HG03139 (cell line): ENCODE measurements around the gene RPTOR.
"Not testable (repeated sequence)": the region's sequence is repeated elsewhere in the genome, so short reads cannot be mapped to it uniquely, and the experiment has no call there.

ENCODE experiments used
- ATAC-seq: cut with Tn5 transposase; IDR thresholded peaks from one replicate; pipeline ENCODE4 v1.9.1; 2021; ENCODE audit not compliant: unreplicated experiment

The RPTOR gene

GRCh38 chr17:80803451-80804428 is 259.1 kb downstream of the RPTOR start:
- no peak for ATAC-seq

- ATAC-seq: no peak
Measured at GRCh38 chr17:80804466-80804865, 259.8 kb downstream of the RPTOR start.

GRCh38 chr17:80805032-80805751 is 260.6 kb downstream of the RPTOR start:
- ATAC-seq: no peak

GRCh38 chr17:80807014-80807413 is 262.4 kb downstream of the RPTOR start:
- ATAC-seq: no peak

GRCh38 chr17:80807882-80808281 is 263.2 kb downstream of the RPTOR start:
- no peak for ATAC-seq

- ATAC-seq: no peak
Measured at GRCh38 chr17:80811181-80812105, 266.8 kb downstream of the RPTOR start.

GRCh38 chr17:80812362-80813088 is 267.9 kb downstream of the RPTOR start:
- ATAC-seq: no peak

- no peak for ATAC-seq
Measured at GRCh38 chr17:80813318-80813717, 268.7 kb downstream of the RPTOR start.

- ATAC-seq: no peak
Measured at GRCh38 chr17:80814491-80814890, 269.9 kb downstream of the RPTOR start.

- no peak for ATAC-seq
Measured at GRCh38 chr17:80815151-80815681, 270.6 kb downstream of the RPTOR start.

- ATAC-seq: not testable (repeated sequence)
Measured at GRCh38 chr17:80815718-80816117, 271.1 kb downstream of the RPTOR start.

GRCh38 chr17:80816241-80817103 is 271.8 kb downstream of the RPTOR start:
- ATAC-seq: no peak

GRCh38 chr17:80817321-80817845 is 272.7 kb downstream of the RPTOR start:
- ATAC-seq: no peak

- ATAC-seq: no peak
Measured at GRCh38 chr17:80817861-80818260, 273.2 kb downstream of the RPTOR start.

GRCh38 chr17:80818871-80819270 is 274.2 kb downstream of the RPTOR start:
- ATAC-seq: no peak

- ATAC-seq: no peak
Measured at GRCh38 chr17:80819422-80820164, 275.0 kb downstream of the RPTOR start.

GRCh38 chr17:80820331-80820730 is 275.7 kb downstream of the RPTOR start:
- no peak for ATAC-seq

GRCh38 chr17:80821546-80821945 is 276.9 kb downstream of the RPTOR start:
- ATAC-seq: no peak
